NT2/D1 (cell line): ENCODE data around the gene IRGC.

ENCODE experiments used
- DNase-seq: peaks from one replicate; pipeline ENCODE4 v3.0.0-alpha.2; 2011; ENCODE audit warnings: low read depth, low spot score
- H3K27me3 ChIP-seq: 2 replicates; pipeline ENCODE4 v1.6.0; 2011; ENCODE audit warnings: mild to moderate bottlenecking; ENCODE audit not compliant: insufficient read length, insufficient read depth
- H3K36me3 ChIP-seq: 2 replicates; pipeline ENCODE4 v1.6.1; 2011; ENCODE audit warnings: mild to moderate bottlenecking, low read length, mixed read lengths; ENCODE audit not compliant: insufficient read depth, insufficient read length
- H3K4me1 ChIP-seq: 2 replicates; pipeline ENCODE4 v1.5.1; 2011; ENCODE audit not compliant: insufficient read depth, insufficient read length
- H3K4me3 ChIP-seq: 2 replicates; pipeline ENCODE4 v1.5.1; 2011; ENCODE audit warnings: low read depth; ENCODE audit not compliant: insufficient read length
- H3K9ac ChIP-seq: 2 replicates; pipeline ENCODE4 v1.6.0; 2011; ENCODE audit warnings: low read depth; ENCODE audit not compliant: insufficient read length
- H3K9me3 ChIP-seq: 2 replicates; pipeline ENCODE4 v1.5.1; 2011; ENCODE audit warnings: mild to moderate bottlenecking, low read length; ENCODE audit not compliant: insufficient read depth
- SUZ12 ChIP-seq: IDR thresholded peaks from 2 replicates; pipeline ENCODE4 v1.6.1; 2011; ENCODE audit not compliant: insufficient read length, insufficient read depth; ENCODE audit errors: extremely low read depth
- YY1 ChIP-seq: IDR thresholded peaks from 2 replicates; pipeline ENCODE4 v1.6.1; 2011; ENCODE audit not compliant: insufficient read length, insufficient read depth
- ZNF274 ChIP-seq: IDR thresholded peaks from 2 replicates; pipeline ENCODE4 v1.6.1; 2011; ENCODE audit warnings: mild to moderate bottlenecking, low read depth, low read length

IRGC gene

GRCh38 chr19:43715776-43716175 lies at the start of gene IRGC:
Gene IRGC (plus strand): TSS chr19:43716076. CDS start chr19:43718559, 2,483 bp downstream.
- Histone ChIP-seq H3K9me3 (no peaks in the 10 kb centered on the region), H3K9ac (no peak within 1 kb of the TSS), H3K36me3 (no peaks in the 10 kb centered on the region), H3K4me3 (no peak within 1 kb of the TSS), H3K4me1 (no peaks in the 10 kb centered on the region), H3K27me3 (no peaks in the 10 kb centered on the region)
- TF ChIP-seq ZNF274 = no peak
- TF ChIP-seq SUZ12 = no peak
- TF ChIP-seq YY1 = no peak
- DNase-seq = no peak

- TF ChIP-seq SUZ12 = no peak
- no peak for TF ChIP-seq ZNF274
- no peak for TF ChIP-seq YY1
- H3K9me3 ChIP-seq = no peaks in the 10 kb centered on the region
- peaks cover 21% of the 10 kb centered on the region for H3K36me3 ChIP-seq
- peak overlapping the region; percentile 62 for H3K4me3 ChIP-seq
- H3K27me3 ChIP-seq = peaks cover 25% of the 10 kb centered on the region
- H3K4me1 ChIP-seq = peaks cover 3% of the 10 kb centered on the region
- H3K9ac ChIP-seq = peak overlapping the region; percentile 88
- no peak for DNase-seq
These were observed 48.6 kb upstream of the IRGC start for GRCh38 chr19:43667126-43667875.

- H3K9me3 ChIP-seq = no peaks in the 10 kb centered on the region
- peaks cover 25% of the 10 kb centered on the region for H3K27me3 ChIP-seq
- peaks cover 3% of the 10 kb centered on the region for H3K4me1 ChIP-seq
- peaks cover 21% of the 10 kb centered on the region for H3K36me3 ChIP-seq
- no peak for TF ChIP-seq SUZ12
- TF ChIP-seq ZNF274 = no peak
- TF ChIP-seq YY1 = no peak
- peak overlapping the region; percentile 88 for H3K9ac ChIP-seq
- DNase-seq = no peak
- H3K4me3 ChIP-seq = peak overlapping the region; percentile 62
These were observed 47.9 kb upstream of the IRGC start for GRCh38 chr19:43667876-43668405.

GRCh38 chr19:43668406-43669109 lies 47.3 kb upstream of the IRGC start:
- H3K36me3 ChIP-seq = peaks cover 21% of the 10 kb centered on the region
- peak overlapping the region; percentile 45 for H3K4me3 ChIP-seq
- no peaks in the 10 kb centered on the region for H3K9me3 ChIP-seq
- TF ChIP-seq ZNF274 = no peak
- no peak for TF ChIP-seq YY1
- no peak for TF ChIP-seq SUZ12
- H3K9ac ChIP-seq = peak overlapping the region; percentile 70
- peaks cover 25% of the 10 kb centered on the region for H3K27me3 ChIP-seq
- peaks cover 3% of the 10 kb centered on the region for H3K4me1 ChIP-seq
- DNase-seq = peak; percentile 96

- no peak overlapping the region for H3K9ac ChIP-seq
These were observed 43.7 kb upstream of the IRGC start for GRCh38 chr19:43672061-43672679.

GRCh38 chr19:43673637-43674036 lies 42.2 kb upstream of the IRGC start:
- Histone ChIP-seq H3K4me1 (peaks cover 6% of the 10 kb centered on the region), H3K36me3 (no peaks in the 10 kb centered on the region), H3K9ac (no peak overlapping the region), H3K27me3 (peaks cover 20% of the 10 kb centered on the region), H3K4me3 (no peak overlapping the region), H3K9me3 (no peaks in the 10 kb centered on the region)
- no peak for DNase-seq
- TF ChIP-seq ZNF274 = no peak
- no peak for TF ChIP-seq YY1
- TF ChIP-seq SUZ12 = no peak

More at GRCh38 chr19:43672061-43672679, 43.7 kb upstream of the IRGC start:
- TF ChIP-seq SUZ12 = no peak
- no peak for TF ChIP-seq YY1
- no peak for TF ChIP-seq ZNF274
- no peak for DNase-seq
- H3K27me3 ChIP-seq = peaks cover 25% of the 10 kb centered on the region
- no peaks in the 10 kb centered on the region for H3K9me3 ChIP-seq
- H3K4me3 ChIP-seq = no peak overlapping the region
- peaks cover 6% of the 10 kb centered on the region for H3K4me1 ChIP-seq
- H3K36me3 ChIP-seq = peaks cover 2% of the 10 kb centered on the region

- H3K36me3 ChIP-seq = no peaks in the 10 kb centered on the region
- no peak for TF ChIP-seq YY1
- no peak for TF ChIP-seq ZNF274
- TF ChIP-seq SUZ12 = no peak
- peaks cover 6% of the 10 kb centered on the region for H3K4me1 ChIP-seq
- no peaks in the 10 kb centered on the region for H3K9me3 ChIP-seq
- H3K27me3 ChIP-seq = peaks cover 18% of the 10 kb centered on the region
- no peak overlapping the region for H3K4me3 ChIP-seq
- DNase-seq = no peak
- no peak overlapping the region for H3K9ac ChIP-seq
These were observed 41.7 kb upstream of the IRGC start for GRCh38 chr19:43674183-43674582.
